DND-41 (cell line): ENCODE measurements around the gene P4HA1.

ENCODE experiments used
- CTCF ChIP-seq: IDR thresholded peaks from 2 replicates; pipeline ENCODE4 v1.5.1; 2012; ENCODE audit warnings: borderline replicate concordance, low read length, moderate library complexity, mild to moderate bottlenecking; ENCODE audit not compliant: poor library complexity, severe bottlenecking; ENCODE audit errors: extremely low read depth
- EZH2 ChIP-seq: IDR thresholded peaks from 3 replicates; pipeline ENCODE4 v1.6.1; 2012; ENCODE audit warnings: borderline replicate concordance, low read depth, mild to moderate bottlenecking, moderate library complexity, low read length, inconsistent platforms; ENCODE audit not compliant: severe bottlenecking

GRCh38 chr10:73075829-73076228, 20.8 kb downstream of the P4HA1 start:
- no peak for TF ChIP-seq CTCF
- TF ChIP-seq EZH2: no peak
